ENCODE measurements around the gene DEFB114.
"Not testable (repeated sequence)": the region's sequence is repeated elsewhere in the genome, so short reads cannot be mapped to it uniquely, and the experiment has no call there.

Gene DEFB114

GRCh38 chr6:49966334-49966733 lies 2.4 kb upstream of the DEFB114 start:
- TF ChIP-seq CTCF (IDR thresholded peaks at IDR 0.05; ENCODE audit: insufficient read depth, low read depth, low read length, missing control alignments), result no peak
- no peak overlapping the region for H3K4me3 ChIP-seq (ENCODE audit: low read depth, low read length)
- no peak for DNase-seq (ENCODE audit: low read depth)

- no peak overlapping the region for H3K4me3 ChIP-seq (ENCODE audit: low read depth, low read length)
- no peak for TF ChIP-seq CTCF (IDR thresholded peaks at IDR 0.05; ENCODE audit: insufficient read depth, low read depth, low read length, missing control alignments)
- DNase-seq (ENCODE audit: low read depth), result no peak
Observed at GRCh38 chr6:49958180-49958579, 5.8 kb downstream of the DEFB114 start.

GRCh38 chr6:49955847-49956246 lies 8.1 kb downstream of the DEFB114 start:
- no peak overlapping the region for H3K4me3 ChIP-seq (ENCODE audit: low read depth, low read length)
- TF ChIP-seq CTCF (IDR thresholded peaks at IDR 0.05; ENCODE audit: insufficient read depth, low read depth, low read length, missing control alignments), result no peak
- no peak for DNase-seq (ENCODE audit: low read depth)

GRCh38 chr6:49951926-49952325 lies 12.0 kb downstream of the DEFB114 start:
- TF ChIP-seq CTCF (IDR thresholded peaks at IDR 0.05; ENCODE audit: insufficient read depth, low read depth, low read length, missing control alignments), result no peak
- no peak overlapping the region for H3K4me3 ChIP-seq (ENCODE audit: low read depth, low read length)
- DNase-seq (ENCODE audit: low read depth), result no peak

GRCh38 chr6:49950415-49950751 lies 13.6 kb downstream of the DEFB114 start:
- no peak for TF ChIP-seq CTCF (IDR thresholded peaks at IDR 0.05; ENCODE audit: insufficient read depth, low read depth, low read length, missing control alignments)
- H3K4me3 ChIP-seq (ENCODE audit: low read depth, low read length), result no peak overlapping the region
- no peak for DNase-seq (ENCODE audit: low read depth)

GRCh38 chr6:49949062-49949461 lies 14.9 kb downstream of the DEFB114 start:
- no peak for DNase-seq (ENCODE audit: low read depth)
- TF ChIP-seq CTCF (IDR thresholded peaks at IDR 0.05; ENCODE audit: insufficient read depth, low read depth, low read length, missing control alignments), result no peak

GRCh38 chr6:49946835-49947234 lies 17.1 kb downstream of the DEFB114 start:
- no peak for DNase-seq (ENCODE audit: low read depth)

More at GRCh38 chr6:49949062-49949461, 14.9 kb downstream of the DEFB114 start:
- H3K4me3 ChIP-seq (ENCODE audit: low read depth, low read length), result no peak overlapping the region

GRCh38 chr6:49944068-49944467 lies 19.9 kb downstream of the DEFB114 start:
- DNase-seq (ENCODE audit: low read depth); H3K4me3 ChIP-seq (ENCODE audit: low read depth, low read length): not testable (repeated sequence)

More at GRCh38 chr6:49946835-49947234, 17.1 kb downstream of the DEFB114 start:
- H3K4me3 ChIP-seq (ENCODE audit: low read depth, low read length), result no peak overlapping the region
- no peak for TF ChIP-seq CTCF (IDR thresholded peaks at IDR 0.05; ENCODE audit: insufficient read depth, low read depth, low read length, missing control alignments)

Measured in GM12865 (cell line).